Cardiac muscle cell (in vitro differentiated cells and primary cell): Measurements from ENCODE around the gene RFC5. TPM values are rescaled to one million over a fixed set of nuclear protein-coding genes. Genes with fewer than 3 reads are reported as not detected.
A peak's percentile ranks its signal among the peaks of the same experiment; 100 is the strongest.

ENCODE experiments used
- DNase-seq, 2 donors: peaks; one replicate each; pipeline versions ENCODE4 v3.0.0 to v3.0.0-alpha.2; 2010 to 2017; ENCODE audit warnings: low read depth in 1 of 2, low spot score in 1 of 2
- H3K27ac ChIP-seq: fragments of 200-600 bp; sonication (generic); 2 replicates; pipeline ENCODE4 v1.5.1; 2016
- H3K27me3 ChIP-seq: fragments of 200-600 bp; sonication (generic); 2 replicates; pipeline ENCODE4 v1.6.0; 2016; ENCODE audit warnings: control low read depth
- H3K36me3 ChIP-seq: fragments of 200-600 bp; sonication (generic); 2 replicates; pipeline ENCODE4 v1.5.1; 2016; ENCODE audit warnings: control low read depth
- H3K4me1 ChIP-seq: fragments of 200-600 bp; sonication (generic); 2 replicates; pipeline ENCODE4 v1.8.1; 2017; ENCODE audit warnings: low read depth, mild to moderate bottlenecking, mixed run types
- H3K4me3 ChIP-seq: fragments of 200-600 bp; sonication (generic); 2 replicates; pipeline ENCODE4 v1.5.1; 2016; ENCODE audit warnings: mild to moderate bottlenecking
- H3K9me3 ChIP-seq: fragments of 200-600 bp; sonication (generic); 2 replicates; pipeline ENCODE4 v1.5.1; 2017; ENCODE audit warnings: low read depth, mild to moderate bottlenecking, control low read depth
- CTCF ChIP-seq: IDR thresholded peaks from 2 replicates; pipeline ENCODE4 v1.5.1; 2012; ENCODE audit warnings: low read depth, mild to moderate bottlenecking, low read length
- polyA plus RNA-seq: library from polyadenylated mRNA; unstranded; fragments of >200 nt; fragmentation: Nextera tagmentation; extraction: Ambion mirVana; gene quantifications from 2 replicates; pipeline ENCODE4 v1.2.1, GENCODE V29; 2016
- total RNA-seq: library from RNA; depleted of rRNA; stranded (reverse); fragments of >200 nt; gene quantifications from 2 replicates; pipeline ENCODE4 v1.2.3, GENCODE V29; 2016

The RFC5 gene
- total RNA-seq (25.6 and 28.4 TPM in 2 replicates), polyA plus RNA-seq (27.4 and 31.5 TPM in 2 replicates)

GRCh38 chr12:118016424-118017264 lies at the start of gene RFC5:
RFC5 (plus strand) TSS chr12:118016703; CDS start chr12:118016828, 125 bp downstream.
- H3K27me3 ChIP-seq = no peaks in the 10 kb centered on the region
- TF ChIP-seq CTCF = no peak
- no peak within 1 kb of the TSS for H3K27ac ChIP-seq

GRCh38 chr12:117967043-117967442 lies 49.5 kb upstream of the RFC5 start:
- no peak overlapping the region for H3K4me3 ChIP-seq
- peaks cover 68% of the 10 kb centered on the region for H3K27me3 ChIP-seq
- DNase-seq = no peak
- no peaks in the 10 kb centered on the region for H3K4me1 ChIP-seq
- no peaks in the 10 kb centered on the region for H3K36me3 ChIP-seq
- H3K9me3 ChIP-seq = no peaks in the 10 kb centered on the region
- H3K27ac ChIP-seq = no peak overlapping the region
- TF ChIP-seq CTCF = no peak

More at GRCh38 chr12:118016424-118017264, at the start of gene RFC5:
- H3K4me1 ChIP-seq = peaks cover 9% of the 10 kb centered on the region
- peaks cover 10% of the 10 kb centered on the region for H3K36me3 ChIP-seq
- H3K9me3 ChIP-seq = no peaks in the 10 kb centered on the region
- peak; percentile 98 to 100 for DNase-seq
- H3K4me3 ChIP-seq = peak within 1 kb of the TSS; percentile 75

GRCh38 chr12:117967512-117967911 lies 49.0 kb upstream of the RFC5 start:
- Histone ChIP-seq H3K4me1 (no peaks in the 10 kb centered on the region), H3K9me3 (no peaks in the 10 kb centered on the region), H3K36me3 (no peaks in the 10 kb centered on the region), H3K27me3 (peaks cover 68% of the 10 kb centered on the region), H3K4me3 (no peak overlapping the region), H3K27ac (no peak overlapping the region)
- no peak for DNase-seq
- no peak for TF ChIP-seq CTCF

- Histone ChIP-seq H3K4me1 (no peaks in the 10 kb centered on the region), H3K27me3 (peaks cover 68% of the 10 kb centered on the region), H3K4me3 (peak overlapping the region; percentile 43), H3K27ac (no peak overlapping the region), H3K9me3 (no peaks in the 10 kb centered on the region), H3K36me3 (no peaks in the 10 kb centered on the region)
- no peak for TF ChIP-seq CTCF
- no peak for DNase-seq
Measured at GRCh38 chr12:117968151-117968789, 48.2 kb upstream of the RFC5 start.

- Histone ChIP-seq H3K9me3 (no peaks in the 10 kb centered on the region), H3K27ac (no peak within 1 kb of the TSS), H3K4me1 (no peaks in the 10 kb centered on the region), H3K27me3 (peaks cover 63% of the 10 kb centered on the region), H3K36me3 (no peaks in the 10 kb centered on the region), H3K4me3 (peak within 1 kb of the TSS; percentile 43)
- TF ChIP-seq CTCF = no peak
- DNase-seq = peak; percentile 15 to 74
Measured at GRCh38 chr12:117968826-117969659, 47.5 kb upstream of the RFC5 start, which contains the start of gene KSR2. KSR2 (minus strand) TSS chr12:117968990; CDS start chr12:117968255, 735 bp downstream.
